HepG2 (cell line): ENCODE data around the gene PPP1R13L. TPM values are rescaled to one million over a fixed set of nuclear protein-coding genes. Genes with fewer than 3 reads are reported as not detected.

Source experiments
- ASH2L ChIP-seq: fragments of 300-600, 200-600 bp; sonication (generic); IDR thresholded peaks from 2 replicates; pipeline ENCODE4 v1.7.0; 2017; ENCODE audit warnings: low read depth, mild to moderate bottlenecking, moderate library complexity, mixed read lengths, low read length; ENCODE audit not compliant: insufficient read length
- ATF5 ChIP-seq: sonication (generic); formaldehyde crosslinking; IDR thresholded peaks from 2 replicates; pipeline ENCODE4 v1.4.0; 2020; ENCODE audit warnings: mild to moderate bottlenecking, low read depth, missing genetic modification reagents
- GABPA ChIP-seq, 2 experiments: IDR thresholded peaks; 2 replicates each; pipeline ENCODE4 v1.6.1; 2011 to 2016; ENCODE audit warnings: low read depth in 2 of 2, low read length in 1 of 2, missing biosample characterization in 1 of 2, missing genetic modification characterization in 1 of 2
- HNRNPUL1 ChIP-seq: fragments of 200-400 bp; formaldehyde crosslinking; IDR thresholded peaks from 2 replicates; pipeline ENCODE4 v1.6.1; 2017; ENCODE audit warnings: low read depth, mild to moderate bottlenecking, low read length, moderate library complexity
- KDM1A ChIP-seq: IDR thresholded peaks from 2 replicates; pipeline ENCODE4 v1.6.1; 2016; ENCODE audit warnings: missing compliant biosample characterization
- KLF6 ChIP-seq: IDR thresholded peaks from 2 replicates; pipeline ENCODE4 v1.8.0; 2016; ENCODE audit warnings: missing biosample characterization, missing genetic modification reagents
- PBX2 ChIP-seq: IDR thresholded peaks from 2 replicates; pipeline ENCODE4 v1.6.1; 2016; ENCODE audit warnings: control low read depth
- STAT5B ChIP-seq: sonication (generic); formaldehyde crosslinking; IDR thresholded peaks from 2 replicates; pipeline ENCODE4 v1.4.0; 2020; ENCODE audit warnings: missing genetic modification reagents
- TFAP4 ChIP-seq: sonication (generic); IDR thresholded peaks from 2 replicates; pipeline ENCODE4 v1.6.1; 2016; ENCODE audit warnings: low read depth, borderline replicate concordance
- ZC3H4 ChIP-seq: sonication (generic); formaldehyde crosslinking; IDR thresholded peaks from 2 replicates; pipeline ENCODE4 v1.4.0; 2020; ENCODE audit warnings: missing genetic modification reagents, borderline replicate concordance
- ZNF10 ChIP-seq: sonication (generic); formaldehyde crosslinking; IDR thresholded peaks from 2 replicates; pipeline ENCODE4 v1.4.0; 2020; ENCODE audit warnings: mild to moderate bottlenecking, low read depth, missing genetic modification reagents, borderline replicate concordance
- ZNF24 ChIP-seq: fragments of 450-650 bp; IDR thresholded peaks from 2 replicates; pipeline ENCODE4 v1.6.1; 2017; ENCODE audit warnings: antibody characterized with exemption, mild to moderate bottlenecking
- ZNF326 ChIP-seq: sonication (generic); formaldehyde crosslinking; IDR thresholded peaks from 2 replicates; pipeline ENCODE4 v1.4.0; 2020; ENCODE audit warnings: missing genetic modification reagents, borderline replicate concordance
- ZNF382 ChIP-seq: sonication (generic); formaldehyde crosslinking; IDR thresholded peaks from 2 replicates; pipeline ENCODE4 v1.5.0; 2020; ENCODE audit warnings: missing genetic modification reagents, mild to moderate bottlenecking, borderline replicate concordance
- ZNF431 ChIP-seq: sonication (generic); formaldehyde crosslinking; IDR thresholded peaks from 2 replicates; pipeline ENCODE4 v1.9.0; 2022; ENCODE audit warnings: missing genetic modification reagents, low read depth, mild to moderate bottlenecking, borderline replicate concordance
- ZNF614 ChIP-seq: IDR thresholded peaks from 2 replicates; pipeline ENCODE4 v1.6.1; 2018; ENCODE audit warnings: missing biosample characterization, missing genetic modification reagents, inconsistent platforms, borderline replicate concordance
- ZNF772 ChIP-seq: sonication (generic); formaldehyde crosslinking; IDR thresholded peaks from 2 replicates; pipeline ENCODE4 v1.5.0; 2020; ENCODE audit warnings: mild to moderate bottlenecking, missing genetic modification reagents
- polyA plus RNA-seq, 8 experiments: library from polyadenylated mRNA; depleted of rRNA in 3 of 8; stranded (reverse) in 7 of 8; unstranded in 1 of 8; fragments of >200 nt; fragmentation: Illumina TruSeq in 4 of 8; extraction: Trizol in 4 of 8; gene quantifications; 2 replicates each; pipeline versions ENCODE4 v1.2.1 to v1.2.3, GENCODE V29; 2011 to 2016; ENCODE audit warnings: low read depth in 4 of 8, missing spikeins in 1 of 8, mixed read lengths in 1 of 8; ENCODE audit not compliant: insufficient read depth in 1 of 8
- total RNA-seq, 5 experiments: library from RNA; depleted of rRNA; stranded (reverse); fragments of >200 nt; fragmentation: Illumina TruSeq; extraction: Trizol; gene quantifications; 2 replicates each; pipeline ENCODE4 v1.2.3, GENCODE V29; 2016; ENCODE audit warnings: low read depth in 1 of 5
- TF ChIP-seq, protein P1 (sequence below): sonication (generic); formaldehyde crosslinking; IDR thresholded peaks from 2 replicates; pipeline ENCODE4 v1.8.0; 2022; ENCODE audit warnings: mild to moderate bottlenecking, missing genetic modification reagents, moderate library complexity
- TF ChIP-seq, protein P2 (sequence below): sonication (generic); formaldehyde crosslinking; IDR thresholded peaks from 2 replicates; pipeline ENCODE4 v1.4.0; 2020; ENCODE audit warnings: missing genetic modification reagents
- TF ChIP-seq, protein P3 (sequence below): sonication (generic); formaldehyde crosslinking; IDR thresholded peaks from 2 replicates; pipeline ENCODE4 v1.8.0; 2023; ENCODE audit warnings: mild to moderate bottlenecking, missing genetic modification reagents
- TF ChIP-seq, protein P4 (sequence below): conservative IDR thresholded peaks from 2 replicates; pipeline ENCODE4 v1.6.1; 2018; ENCODE audit warnings: missing genetic modification reagents

Gene PPP1R13L
- total and polyA plus RNA-seq, 2 of the 13 experiments (the other 11 are each of a cell fraction or from before 2014, with no cell fraction given), result 1.3 to 6.6 TPM

- TF ChIP-seq TFAP4 (no peak), ZC3H4 (no peak), ZNF382 (no peak), ZNF326 (CRISPR knock-in tag) (no peak), ATF5 (CRISPR knock-in tag) (no peak), STAT5B (CRISPR knock-in tag) (no peak), ASH2L (peak; percentile 59), ZNF614 (peak; percentile 97), ZNF24 (no peak), HNRNPUL1 (no peak), ZNF431 (no peak), KDM1A (CRISPR knock-in tag) (no peak), KLF6 (no peak), PBX2 (CRISPR knock-in tag) (peak; percentile 99), GABPA (IDR thresholded peaks at IDR 0.05; ENCODE audit: low read depth, low read length) (no peak), GABPA (CRISPR knock-in tag; IDR thresholded peaks at IDR 0.05; ENCODE audit: low read depth) (no peak), ZNF772 (CRISPR knock-in tag) (no peak), ZNF10 (no peak)
- TF ChIP-seq, protein P1, sequence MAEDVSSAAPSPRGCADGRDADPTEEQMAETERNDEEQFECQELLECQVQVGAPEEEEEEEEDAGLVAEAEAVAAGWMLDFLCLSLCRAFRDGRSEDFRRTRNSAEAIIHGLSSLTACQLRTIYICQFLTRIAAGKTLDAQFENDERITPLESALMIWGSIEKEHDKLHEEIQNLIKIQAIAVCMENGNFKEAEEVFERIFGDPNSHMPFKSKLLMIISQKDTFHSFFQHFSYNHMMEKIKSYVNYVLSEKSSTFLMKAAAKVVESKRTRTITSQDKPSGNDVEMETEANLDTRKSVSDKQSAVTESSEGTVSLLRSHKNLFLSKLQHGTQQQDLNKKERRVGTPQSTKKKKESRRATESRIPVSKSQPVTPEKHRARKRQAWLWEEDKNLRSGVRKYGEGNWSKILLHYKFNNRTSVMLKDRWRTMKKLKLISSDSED (CRISPR knock-in tag), result no peak
- TF ChIP-seq, protein P2, sequence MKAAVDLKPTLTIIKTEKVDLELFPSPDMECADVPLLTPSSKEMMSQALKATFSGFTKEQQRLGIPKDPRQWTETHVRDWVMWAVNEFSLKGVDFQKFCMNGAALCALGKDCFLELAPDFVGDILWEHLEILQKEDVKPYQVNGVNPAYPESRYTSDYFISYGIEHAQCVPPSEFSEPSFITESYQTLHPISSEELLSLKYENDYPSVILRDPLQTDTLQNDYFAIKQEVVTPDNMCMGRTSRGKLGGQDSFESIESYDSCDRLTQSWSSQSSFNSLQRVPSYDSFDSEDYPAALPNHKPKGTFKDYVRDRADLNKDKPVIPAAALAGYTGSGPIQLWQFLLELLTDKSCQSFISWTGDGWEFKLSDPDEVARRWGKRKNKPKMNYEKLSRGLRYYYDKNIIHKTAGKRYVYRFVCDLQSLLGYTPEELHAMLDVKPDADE (CRISPR knock-in tag), result no peak
- TF ChIP-seq, protein P3, sequence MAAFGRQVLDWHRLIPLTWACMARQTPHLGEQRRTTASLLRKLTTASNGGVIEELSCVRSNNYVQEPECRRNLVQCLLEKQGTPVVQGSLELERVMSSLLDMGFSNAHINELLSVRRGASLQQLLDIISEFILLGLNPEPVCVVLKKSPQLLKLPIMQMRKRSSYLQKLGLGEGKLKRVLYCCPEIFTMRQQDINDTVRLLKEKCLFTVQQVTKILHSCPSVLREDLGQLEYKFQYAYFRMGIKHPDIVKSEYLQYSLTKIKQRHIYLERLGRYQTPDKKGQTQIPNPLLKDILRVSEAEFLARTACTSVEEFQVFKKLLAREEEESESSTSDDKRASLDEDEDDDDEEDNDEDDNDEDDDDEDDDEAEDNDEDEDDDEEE (CRISPR knock-in tag), result no peak
- TF ChIP-seq, protein P4, sequence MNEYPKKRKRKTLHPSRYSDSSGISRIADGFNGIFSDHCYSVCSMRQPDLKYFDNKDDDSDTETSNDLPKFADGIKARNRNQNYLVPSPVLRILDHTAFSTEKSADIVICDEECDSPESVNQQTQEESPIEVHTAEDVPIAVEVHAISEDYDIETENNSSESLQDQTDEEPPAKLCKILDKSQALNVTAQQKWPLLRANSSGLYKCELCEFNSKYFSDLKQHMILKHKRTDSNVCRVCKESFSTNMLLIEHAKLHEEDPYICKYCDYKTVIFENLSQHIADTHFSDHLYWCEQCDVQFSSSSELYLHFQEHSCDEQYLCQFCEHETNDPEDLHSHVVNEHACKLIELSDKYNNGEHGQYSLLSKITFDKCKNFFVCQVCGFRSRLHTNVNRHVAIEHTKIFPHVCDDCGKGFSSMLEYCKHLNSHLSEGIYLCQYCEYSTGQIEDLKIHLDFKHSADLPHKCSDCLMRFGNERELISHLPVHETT (CRISPR knock-in tag), result no peak
Measured at GRCh38 chr19:45370410-45371204, 34.3 kb downstream of the PPP1R13L start, which contains the start of gene ERCC2 (continued).
